GM21423 (cell line): ENCODE measurements around the gene TANC1.

Experiments
- ATAC-seq: cut with Tn5 transposase; IDR thresholded peaks from one replicate; pipeline ENCODE4 v1.9.1; 2021; ENCODE audit warnings: mild to moderate bottlenecking, moderate library complexity; ENCODE audit not compliant: unreplicated experiment

TANC1 gene

GRCh38 chr2:158960193-158960592, 8.2 kb upstream of the TANC1 start:
- no peak for ATAC-seq

GRCh38 chr2:158962074-158962473, 6.4 kb upstream of the TANC1 start:
- ATAC-seq = no peak

- ATAC-seq = no peak
These were observed 5.4 kb upstream of the TANC1 start for GRCh38 chr2:158963071-158963470.

- ATAC-seq = no peak
These were observed 3.3 kb upstream of the TANC1 start for GRCh38 chr2:158965107-158965506.

- ATAC-seq = no peak
These were observed 2.8 kb upstream of the TANC1 start for GRCh38 chr2:158965641-158966040.

- ATAC-seq = no peak
These were observed 2.1 kb upstream of the TANC1 start for GRCh38 chr2:158966312-158966711.

GRCh38 chr2:158967114-158967730, 1.2 kb upstream of the TANC1 start:
- no peak for ATAC-seq

- ATAC-seq = no peak
These were observed 577 bp upstream of the TANC1 start for GRCh38 chr2:158967731-158968395.

- no peak for ATAC-seq
These were observed 798 bp downstream of the TANC1 start for GRCh38 chr2:158969162-158969714.

GRCh38 chr2:158969715-158970240, 1.3 kb downstream of the TANC1 start:
- no peak for ATAC-seq

- ATAC-seq = no peak
These were observed 1.9 kb downstream of the TANC1 start for GRCh38 chr2:158970241-158970751.

- no peak for ATAC-seq
These were observed 4.9 kb downstream of the TANC1 start for GRCh38 chr2:158973116-158973956.

- no peak for ATAC-seq
These were observed 7.0 kb downstream of the TANC1 start for GRCh38 chr2:158975271-158975921.

- ATAC-seq = no peak
These were observed 11.3 kb downstream of the TANC1 start for GRCh38 chr2:158979772-158980171.

GRCh38 chr2:158984604-158985135, 16.2 kb downstream of the TANC1 start:
- no peak for ATAC-seq

- ATAC-seq = no peak
These were observed 20.1 kb downstream of the TANC1 start for GRCh38 chr2:158988501-158988900.

- ATAC-seq = no peak
These were observed 20.7 kb downstream of the TANC1 start for GRCh38 chr2:158989165-158989564.

GRCh38 chr2:158990397-158991214, 22.2 kb downstream of the TANC1 start:
- no peak for ATAC-seq

GRCh38 chr2:158993030-158993429, 24.6 kb downstream of the TANC1 start:
- no peak for ATAC-seq
